Thymus (tissue), 2 donors: Measurements from ENCODE around the gene ANKRD13D. TPM values are rescaled to one million over a fixed set of nuclear protein-coding genes. Genes with fewer than 3 reads are reported as not detected.

Experiments used
- polyA plus RNA-seq: library from polyadenylated mRNA; stranded (reverse); fragments of 200-250 nt; gene quantifications from one replicate; pipeline ENCODE4 v1.2.3, GENCODE V29; 2013
- total RNA-seq: library from RNA; stranded (reverse); fragments of 120-200 nt; gene quantifications from one replicate; pipeline ENCODE4 v1.2.4, GENCODE V29; 2013
- donor health status: healthy.

Gene ANKRD13D
- total and polyA plus RNA-seq, 2 donors = 32.1 to 99.1 TPM

Other genes starting within 250 kb of the ANKRD13D start
- 2.8 TPM for gene RHOD, start 232.5 kb upstream of the ANKRD13D start, total RNA-seq
- 11.3 TPM for gene RHOD, start 232.5 kb upstream of the ANKRD13D start, polyA plus RNA-seq
- 27.4 TPM for gene KDM2A, start 170.0 kb upstream of the ANKRD13D start, total RNA-seq
- 42.0 TPM for gene KDM2A, start 170.0 kb upstream of the ANKRD13D start, polyA plus RNA-seq
- 89.5 TPM for gene GRK2, start 22.8 kb upstream of the ANKRD13D start, total RNA-seq
- gene GRK2, start 22.8 kb upstream of the ANKRD13D start, polyA plus RNA-seq = 158 TPM
- 1.8 TPM for gene SSH3, start 14.2 kb downstream of the ANKRD13D start, total RNA-seq
- 11.8 TPM for gene SSH3, start 14.2 kb downstream of the ANKRD13D start, polyA plus RNA-seq
- gene POLD4, start 64.2 kb downstream of the ANKRD13D start, total RNA-seq = 70.0 TPM
- gene POLD4, start 64.2 kb downstream of the ANKRD13D start, polyA plus RNA-seq = 143 TPM
- 0.19 TPM for gene CLCF1, start 84.3 kb downstream of the ANKRD13D start, total RNA-seq
- gene CLCF1, start 84.3 kb downstream of the ANKRD13D start, polyA plus RNA-seq = 2.0 TPM
- gene RAD9A, start 102.7 kb downstream of the ANKRD13D start, total RNA-seq = 9.5 TPM
- gene RAD9A, start 102.7 kb downstream of the ANKRD13D start, polyA plus RNA-seq = 35.2 TPM
- 207 TPM for gene PPP1CA, start 112.6 kb downstream of the ANKRD13D start, total RNA-seq
- 141 TPM for gene PPP1CA, start 112.6 kb downstream of the ANKRD13D start, polyA plus RNA-seq
- 172 TPM for gene TBC1D10C, start 114.8 kb downstream of the ANKRD13D start, total RNA-seq
- gene TBC1D10C, start 114.8 kb downstream of the ANKRD13D start, polyA plus RNA-seq = 318 TPM
- gene CARNS1, start 126.4 kb downstream of the ANKRD13D start, total RNA-seq = 0.57 TPM
- gene CARNS1, start 126.4 kb downstream of the ANKRD13D start, polyA plus RNA-seq = 1.7 TPM
- gene RPS6KB2, start 139.2 kb downstream of the ANKRD13D start, total RNA-seq = 50.1 TPM
- gene RPS6KB2, start 139.2 kb downstream of the ANKRD13D start, polyA plus RNA-seq = 76.8 TPM
- gene PTPRCAP, start 148.4 kb downstream of the ANKRD13D start, total RNA-seq = 198 TPM
- gene PTPRCAP, start 148.4 kb downstream of the ANKRD13D start, polyA plus RNA-seq = 151 TPM
- gene CORO1B, start 154.2 kb downstream of the ANKRD13D start, total RNA-seq = 45.6 TPM
- 32.3 TPM for gene CORO1B, start 154.2 kb downstream of the ANKRD13D start, polyA plus RNA-seq
- gene GPR152, start 163.4 kb downstream of the ANKRD13D start, total RNA-seq = not detected
- not detected for gene GPR152, start 163.4 kb downstream of the ANKRD13D start, polyA plus RNA-seq
- gene CABP4, start 166.1 kb downstream of the ANKRD13D start, total RNA-seq = 0.52 TPM
- 1.6 TPM for gene CABP4, start 166.1 kb downstream of the ANKRD13D start, polyA plus RNA-seq
- gene TMEM134, start 179.9 kb downstream of the ANKRD13D start, total RNA-seq = 17.3 TPM
- 96.3 TPM for gene TMEM134, start 179.9 kb downstream of the ANKRD13D start, polyA plus RNA-seq
- 111 TPM for gene AIP, start 193.7 kb downstream of the ANKRD13D start, total RNA-seq
- gene AIP, start 193.7 kb downstream of the ANKRD13D start, polyA plus RNA-seq = 96.4 TPM
- gene PITPNM1, start 216.1 kb downstream of the ANKRD13D start, total RNA-seq = 21.6 TPM
- gene PITPNM1, start 216.1 kb downstream of the ANKRD13D start, polyA plus RNA-seq = 57.2 TPM
- 31.4 TPM for gene CDK2AP2, start 218.9 kb downstream of the ANKRD13D start, total RNA-seq
- 51.2 TPM for gene CDK2AP2, start 218.9 kb downstream of the ANKRD13D start, polyA plus RNA-seq
- gene CABP2, start 234.1 kb downstream of the ANKRD13D start, total RNA-seq = 0.05 TPM
- 0.14 TPM for gene CABP2, start 234.1 kb downstream of the ANKRD13D start, polyA plus RNA-seq